UCSD-AML1 (cell line): ENCODE measurements around the gene POLR2E.
A peak's percentile ranks its signal among the peaks of the same experiment; 100 is the strongest.

Experiments
- DNase-seq: peaks from one replicate; lab custom pipeline; 2025; ENCODE audit not compliant: unreplicated experiment; lab: John Stamatoyannopoulos, UW

Gene POLR2E

DNA sequence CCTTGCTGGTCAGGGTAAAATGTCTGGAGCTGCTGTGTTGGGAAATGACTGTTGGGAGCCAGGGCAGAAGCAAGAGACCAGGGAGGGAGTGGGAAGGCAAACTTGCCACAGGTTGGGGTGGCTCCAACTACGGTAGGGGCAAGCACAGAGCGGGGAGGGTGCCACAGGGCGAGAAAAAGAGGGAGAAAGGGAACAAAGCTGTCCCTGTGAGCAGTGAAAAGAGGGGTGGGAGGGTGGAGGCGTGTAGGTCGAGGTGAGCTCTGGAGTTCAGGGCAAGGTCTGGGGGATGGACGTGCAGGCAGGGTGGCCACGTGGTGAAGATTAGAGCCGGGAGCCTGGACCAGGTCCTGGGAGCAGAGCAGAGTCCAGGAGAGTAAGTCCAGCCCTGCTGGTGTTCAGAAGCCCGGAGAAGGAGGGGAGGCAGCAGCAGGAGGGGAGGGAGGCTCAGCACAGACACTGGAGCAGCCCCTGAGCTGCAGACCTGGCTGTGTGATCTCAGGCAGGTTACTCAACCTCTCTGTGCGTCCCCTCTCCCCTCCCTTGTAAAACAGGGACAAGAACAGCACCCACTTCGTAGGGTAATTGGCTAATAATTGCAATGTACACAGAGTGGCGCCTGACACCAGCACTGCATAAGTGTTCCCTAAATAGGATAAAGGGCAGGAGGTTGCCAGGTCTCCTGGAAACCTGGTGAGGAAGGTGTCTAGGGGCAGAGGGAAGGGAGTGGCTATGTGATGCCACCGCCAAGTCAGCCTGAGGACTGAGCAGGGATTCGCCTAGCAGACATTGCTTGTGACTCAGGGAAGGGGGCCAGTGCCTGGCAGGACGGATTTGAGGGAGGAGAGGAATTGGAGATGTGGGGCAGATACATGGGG is 3.2 kb upstream of the POLR2E start:
- no peak for DNase-seq

DNA sequence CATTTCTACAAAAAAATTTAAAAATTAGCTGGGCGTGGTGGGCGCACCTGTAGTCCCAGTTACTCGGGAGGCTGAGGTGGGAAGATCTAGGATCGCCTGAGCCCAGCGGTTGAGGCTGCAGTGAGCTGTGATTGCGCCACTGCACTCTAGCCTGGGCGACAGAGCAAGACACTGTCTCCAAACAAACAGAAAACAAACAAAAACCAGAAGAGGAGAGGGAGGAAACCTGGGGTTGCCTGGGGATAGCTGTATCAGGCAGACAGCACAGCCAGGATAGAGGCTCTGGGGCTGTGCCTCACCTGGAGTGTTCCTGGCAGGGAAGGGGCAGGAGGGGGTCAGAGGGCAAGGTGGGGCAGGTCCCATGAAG is 2.6 kb upstream of the POLR2E start:
- DNase-seq, result no peak

DNA sequence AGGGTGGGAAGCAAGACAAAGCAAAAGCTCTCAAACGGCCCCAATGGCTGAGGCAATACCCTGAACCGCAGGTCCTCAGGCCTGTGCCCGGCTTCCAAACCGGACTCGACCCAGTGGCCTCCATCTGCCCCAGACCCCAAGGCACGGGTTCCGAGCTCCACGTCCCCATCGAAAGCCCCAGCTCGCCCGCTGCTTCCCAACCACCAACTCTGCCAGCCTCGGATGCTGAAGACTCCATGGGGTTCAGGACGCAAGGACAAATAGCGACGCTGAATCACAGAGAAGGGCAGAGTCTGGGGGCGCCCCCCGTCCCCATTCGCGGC is 559 bp downstream of the POLR2E start:
- no peak for DNase-seq

DNA sequence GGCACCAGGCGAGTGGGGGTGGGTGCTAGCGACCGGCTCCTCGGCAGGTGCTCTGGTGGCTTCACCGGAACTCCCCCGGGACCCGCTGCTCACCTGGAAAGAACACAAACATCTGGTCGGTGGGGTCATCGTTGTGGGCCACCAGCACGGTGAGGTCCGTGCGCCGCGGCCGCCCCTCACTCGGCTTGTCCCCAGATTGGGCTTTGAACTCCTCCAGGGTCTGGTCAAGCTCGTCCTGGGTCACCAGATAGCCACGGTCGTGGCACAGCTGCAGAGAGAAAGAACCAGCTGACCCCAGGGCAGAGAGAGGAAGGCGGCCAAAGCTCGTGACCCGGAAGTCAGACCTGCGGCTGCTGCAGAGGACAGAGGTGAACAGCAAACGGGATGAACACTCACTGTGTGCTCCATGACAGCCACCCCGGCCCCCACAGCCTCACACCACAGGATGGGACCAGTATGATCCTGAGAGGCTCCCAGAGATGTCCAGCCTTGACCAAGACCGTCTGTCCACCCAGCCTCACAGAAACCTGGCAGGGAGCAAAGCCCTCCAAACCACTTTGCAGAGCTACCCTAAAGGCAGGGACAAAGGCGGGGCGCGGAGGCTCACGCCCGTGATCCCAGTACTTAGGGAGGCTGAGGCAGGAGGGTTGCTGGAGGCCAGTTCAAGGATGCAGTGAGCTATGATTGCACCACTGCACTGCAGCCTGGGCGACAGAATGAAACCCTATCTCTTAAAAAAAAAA is 1.2 kb downstream of the POLR2E start:
- no peak for DNase-seq

DNA sequence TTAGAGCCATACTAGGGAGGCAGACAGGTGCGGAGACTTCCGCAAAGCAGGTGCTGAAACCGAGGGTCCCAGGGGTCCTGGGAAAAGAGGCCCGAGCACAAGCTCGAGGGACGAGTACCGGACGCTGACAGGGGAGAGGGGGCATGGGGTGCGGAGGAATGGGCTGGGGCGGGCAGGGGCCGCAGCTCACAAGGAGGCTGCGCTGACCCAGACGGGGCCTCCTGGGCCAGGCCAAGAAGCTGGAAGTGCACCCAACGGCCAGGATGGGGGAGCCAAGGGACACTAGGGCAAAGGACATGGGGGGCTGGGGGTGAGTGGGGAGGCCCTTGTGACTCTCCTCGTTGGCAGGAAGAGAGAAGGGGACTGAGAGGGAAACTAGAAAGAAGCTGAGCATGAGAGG is 1.8 kb downstream of the POLR2E start:
- no peak for DNase-seq

DNA sequence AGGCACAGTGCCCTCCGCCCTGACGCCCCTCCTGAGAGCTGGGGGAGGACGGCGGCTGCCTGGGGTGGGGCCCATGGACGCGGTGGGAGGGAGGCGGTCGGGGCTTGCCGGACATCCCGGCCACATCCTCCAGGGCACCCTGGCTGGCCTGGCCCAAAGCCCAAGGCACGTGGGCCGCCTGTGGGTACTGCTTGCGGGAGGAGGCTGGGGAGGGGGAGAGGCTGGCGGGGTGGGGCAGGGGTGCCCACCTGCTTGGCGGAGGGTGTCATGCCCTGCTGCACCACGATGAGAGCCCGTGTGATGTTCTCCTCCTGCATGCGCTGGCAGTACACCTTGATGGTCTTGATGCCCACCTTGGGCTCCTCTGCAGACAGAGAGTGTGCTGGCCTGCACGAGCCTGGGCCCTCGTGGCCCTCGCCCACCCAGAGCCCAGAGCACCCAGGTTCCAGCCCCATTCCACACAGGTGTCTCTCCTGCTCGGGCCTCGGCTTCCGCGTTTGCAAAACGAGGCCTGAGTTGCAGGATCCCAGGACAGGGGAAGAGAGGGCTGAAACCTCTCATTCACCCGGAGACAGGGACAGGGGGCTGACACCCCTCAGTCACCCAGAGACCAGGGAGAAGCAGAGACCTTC is 3.5 kb downstream of the POLR2E start:
- no peak for DNase-seq

DNA sequence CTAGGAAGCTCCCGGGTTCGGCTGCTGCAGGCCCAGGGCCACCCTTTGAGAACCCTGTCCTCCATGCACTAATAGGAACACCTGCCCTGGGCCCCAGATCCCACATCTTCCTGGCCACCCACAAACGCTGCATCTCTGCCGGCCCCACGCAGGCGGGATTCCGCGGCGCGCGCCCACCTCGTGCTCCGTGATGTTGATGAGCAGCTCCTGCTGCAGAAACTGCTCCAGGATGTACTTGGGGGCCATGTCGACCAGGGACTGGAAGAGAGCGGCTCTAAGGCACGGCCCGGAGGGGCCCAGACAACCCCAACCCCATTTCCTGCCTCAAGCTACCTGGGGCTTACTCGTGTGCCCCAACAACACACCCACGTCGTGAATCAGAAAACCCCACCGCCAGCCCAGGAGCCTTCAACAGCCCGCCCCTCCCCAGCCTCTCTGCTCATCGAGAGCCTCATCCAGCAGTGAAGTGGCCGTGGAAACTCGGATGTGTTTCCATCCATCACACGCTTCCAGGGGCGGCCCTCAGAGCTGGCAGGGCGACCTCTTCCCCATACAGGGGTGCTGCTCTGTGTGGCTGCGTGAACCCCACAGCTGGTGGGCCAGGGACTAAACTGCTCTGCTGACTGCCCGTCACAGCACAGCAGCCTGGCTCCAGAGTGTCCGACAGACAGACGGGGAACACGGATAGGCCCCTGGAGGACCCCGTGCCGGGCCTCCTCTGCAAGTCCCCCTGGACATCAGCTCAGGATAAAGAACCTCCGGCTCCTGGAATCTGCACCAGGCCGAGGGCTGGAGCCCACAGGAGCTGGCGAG is 4.2 kb downstream of the POLR2E start:
- no peak for DNase-seq

DNA sequence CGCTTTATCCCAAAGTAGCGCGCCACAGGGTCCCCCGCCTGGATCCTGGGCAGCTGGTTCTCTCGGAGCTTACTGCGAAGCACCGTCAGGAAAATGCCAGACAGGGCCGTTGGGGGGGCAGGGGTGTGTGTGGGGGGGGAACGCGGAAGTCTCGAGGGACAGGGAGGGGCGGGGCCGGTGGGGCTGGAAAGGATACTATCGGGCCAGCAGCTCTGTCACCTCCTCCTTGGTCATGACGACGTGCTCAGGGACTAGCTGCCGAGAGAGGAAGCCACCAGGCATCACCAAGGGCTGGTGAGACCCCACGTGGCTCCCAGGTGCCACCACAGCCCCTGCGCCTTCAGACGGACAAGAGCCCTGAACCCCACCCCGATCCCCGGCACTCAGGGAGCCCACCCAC is 5.3 kb downstream of the POLR2E start:
- DNase-seq, result no peak

DNA sequence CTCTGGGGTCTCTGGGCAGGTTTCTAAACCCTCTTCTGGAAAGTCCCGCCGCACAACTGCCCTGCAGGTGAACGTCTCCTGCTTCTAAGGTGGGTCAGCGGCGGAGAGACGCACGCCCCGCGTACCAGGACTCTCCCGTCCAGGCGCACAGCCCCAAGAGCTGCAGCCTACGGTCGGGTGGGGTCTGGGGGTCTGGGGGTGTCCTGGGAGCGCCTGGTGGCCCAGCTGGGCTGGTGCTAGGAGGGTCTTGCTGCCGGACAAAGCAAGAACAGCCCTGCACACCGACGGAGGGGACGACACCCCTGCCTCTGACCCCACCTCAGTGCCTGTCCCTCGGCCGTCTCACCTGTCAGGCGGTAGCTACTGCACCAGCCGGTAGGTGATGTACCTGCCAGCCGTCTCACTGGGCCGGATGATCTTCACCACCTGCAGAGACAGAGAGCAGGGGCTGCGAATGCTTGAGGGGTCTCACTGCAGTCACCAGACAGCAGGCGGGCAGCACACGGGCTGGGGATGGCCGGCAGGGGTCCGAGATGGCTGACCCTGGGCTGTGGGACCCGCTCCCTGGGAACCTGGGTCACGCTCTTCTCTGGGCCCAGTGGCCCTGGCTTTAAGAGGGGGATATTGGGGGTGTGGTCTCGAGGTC is 5.9 kb downstream of the POLR2E start:
- no peak for DNase-seq

DNA sequence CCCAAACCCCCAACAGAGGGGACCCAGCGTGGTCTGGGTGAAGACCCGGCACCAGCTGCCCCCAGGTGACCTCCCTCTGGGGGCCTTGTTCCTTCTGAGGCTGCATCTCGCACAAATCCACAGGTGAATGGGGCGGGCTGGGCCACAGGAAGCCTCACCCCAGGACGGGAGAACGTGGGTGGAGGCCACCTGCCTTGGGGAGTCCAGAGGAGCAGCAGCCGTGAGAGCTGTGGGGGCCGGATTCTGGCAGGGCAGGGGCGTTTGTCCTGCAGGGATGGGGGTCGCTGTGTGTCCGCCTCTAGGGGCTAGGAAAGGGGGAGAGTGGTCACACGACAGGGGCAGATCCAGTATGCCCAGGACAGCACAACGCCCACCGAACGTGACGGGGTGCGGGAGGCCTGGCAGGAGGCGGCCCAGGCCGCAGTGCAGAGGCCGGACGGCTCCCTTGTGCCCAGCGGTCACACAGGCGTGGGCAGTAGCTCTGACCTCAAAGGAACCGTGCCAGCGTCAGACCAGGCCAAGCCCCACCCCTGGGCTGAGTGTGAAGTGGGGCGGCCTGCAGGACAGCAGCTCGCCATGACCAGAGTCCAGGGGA is 6.7 kb downstream of the POLR2E start:
- DNase-seq, result no peak

DNA sequence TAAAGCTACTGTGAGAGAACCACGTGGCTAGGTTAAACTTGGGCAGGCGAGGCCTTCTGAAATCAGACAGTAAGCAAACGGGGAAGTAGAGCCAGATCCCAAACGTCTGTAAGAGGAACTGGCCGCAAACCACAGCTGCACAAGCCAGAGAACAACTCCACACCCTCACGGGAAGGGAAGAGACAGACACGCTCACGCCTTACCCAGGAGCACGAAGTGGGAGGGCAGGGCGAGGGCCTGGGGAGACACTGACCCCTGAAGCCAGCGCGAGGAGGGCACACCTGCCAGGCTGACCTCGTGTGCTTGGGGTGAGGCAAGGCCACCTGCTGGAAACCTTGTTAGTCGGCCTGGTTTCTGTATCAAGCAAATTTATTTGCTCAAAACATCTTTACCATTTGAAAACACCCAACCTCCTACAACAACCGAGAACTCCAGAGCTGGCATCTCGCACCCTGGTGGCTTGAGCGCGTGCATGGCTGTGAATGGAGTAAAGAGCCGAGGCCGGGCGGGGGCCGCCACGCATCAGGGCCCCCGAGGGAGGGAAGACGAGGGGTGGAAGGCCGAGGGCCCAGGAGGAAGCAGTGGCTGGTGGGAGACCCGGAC is 7.3 kb downstream of the POLR2E start:
- peak; percentile 82 for DNase-seq

DNA sequence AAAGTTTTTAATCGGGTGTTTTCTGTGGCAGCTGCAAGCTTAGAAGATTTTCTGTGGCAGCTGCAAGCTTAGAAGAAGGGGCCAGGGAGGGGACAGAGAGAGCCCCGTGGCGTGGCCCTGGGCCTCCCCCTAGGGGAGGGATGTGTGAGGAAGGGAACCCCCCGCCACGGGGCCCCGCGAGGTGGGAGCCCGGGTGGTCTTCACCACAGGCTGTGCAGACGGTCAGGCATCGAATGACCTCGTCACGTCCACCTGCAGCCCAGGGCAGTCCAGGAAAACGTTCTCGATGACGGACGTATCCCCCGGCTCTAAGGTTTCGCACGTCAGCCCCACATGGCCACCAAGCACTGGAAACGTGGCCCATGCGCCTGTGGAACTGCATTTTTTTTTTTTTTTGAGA is 8.6 kb downstream of the POLR2E start:
- no peak for DNase-seq

DNA sequence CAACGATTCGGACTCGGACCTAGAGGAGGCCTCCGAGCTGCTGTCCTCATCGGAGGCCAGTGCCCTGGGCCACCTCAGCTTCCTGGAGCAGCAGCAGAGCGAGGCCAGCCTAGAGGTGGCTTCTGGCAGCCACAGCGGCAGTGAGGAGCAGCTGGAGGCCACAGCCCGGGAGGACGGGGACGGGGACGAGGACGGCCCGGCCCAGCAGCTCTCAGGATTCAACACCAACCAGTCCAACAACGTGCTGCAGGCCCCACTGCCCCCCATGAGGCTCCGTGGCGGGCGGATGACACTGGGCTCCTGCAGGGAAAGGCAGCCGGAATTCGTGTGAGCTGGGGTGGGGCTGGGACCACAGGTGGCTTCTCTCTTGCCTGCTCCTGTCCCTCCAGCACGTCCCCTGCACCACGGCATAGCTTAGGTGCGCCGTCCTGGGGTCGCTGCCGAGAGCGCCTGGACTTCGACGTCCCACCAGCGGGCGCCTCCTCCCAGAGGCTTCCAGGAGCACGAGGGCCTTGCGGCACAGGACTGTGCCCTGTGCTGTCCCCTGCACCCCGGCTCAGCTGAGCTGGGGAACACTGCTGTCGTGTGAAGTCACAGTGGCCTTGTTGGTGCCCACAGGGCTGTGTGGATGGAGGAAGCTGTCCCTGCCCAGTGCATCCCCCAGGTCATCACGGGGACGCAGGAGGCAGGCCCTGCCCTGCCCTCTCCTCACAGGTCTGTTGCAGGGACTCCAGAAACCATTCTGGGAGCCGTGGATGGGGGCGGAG is 9.3 kb downstream of the POLR2E start:
- no peak for DNase-seq

DNA sequence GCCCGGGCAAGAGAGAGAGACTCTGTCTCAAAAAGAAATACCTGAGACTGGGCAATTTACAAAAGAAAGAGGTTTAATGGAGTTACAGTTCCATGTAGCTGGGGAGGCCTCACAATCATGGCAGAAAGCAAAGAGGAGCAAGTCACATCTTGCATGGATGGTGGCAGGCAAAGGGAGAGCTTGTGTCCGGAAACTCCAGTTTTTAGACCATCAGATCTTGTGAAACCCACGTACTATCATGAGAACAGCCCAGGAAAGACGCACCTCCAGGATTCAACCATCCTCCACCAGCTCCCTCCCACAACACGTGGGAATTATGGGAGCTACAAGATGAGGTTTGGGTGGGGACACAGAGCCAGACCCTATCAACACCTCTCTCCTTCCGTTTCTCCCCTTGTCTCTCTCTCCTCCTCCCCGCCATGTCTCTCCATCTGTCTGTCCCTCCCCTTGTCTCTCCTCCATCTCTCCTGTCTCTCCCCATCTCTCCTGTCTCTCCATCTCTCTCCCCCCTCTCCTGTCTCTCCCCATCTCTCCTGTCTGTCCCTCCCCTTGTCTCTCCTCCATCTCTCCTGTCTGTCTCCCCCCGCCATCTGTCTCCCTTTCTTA is 10.0 kb downstream of the POLR2E start:
- no peak for DNase-seq

DNA sequence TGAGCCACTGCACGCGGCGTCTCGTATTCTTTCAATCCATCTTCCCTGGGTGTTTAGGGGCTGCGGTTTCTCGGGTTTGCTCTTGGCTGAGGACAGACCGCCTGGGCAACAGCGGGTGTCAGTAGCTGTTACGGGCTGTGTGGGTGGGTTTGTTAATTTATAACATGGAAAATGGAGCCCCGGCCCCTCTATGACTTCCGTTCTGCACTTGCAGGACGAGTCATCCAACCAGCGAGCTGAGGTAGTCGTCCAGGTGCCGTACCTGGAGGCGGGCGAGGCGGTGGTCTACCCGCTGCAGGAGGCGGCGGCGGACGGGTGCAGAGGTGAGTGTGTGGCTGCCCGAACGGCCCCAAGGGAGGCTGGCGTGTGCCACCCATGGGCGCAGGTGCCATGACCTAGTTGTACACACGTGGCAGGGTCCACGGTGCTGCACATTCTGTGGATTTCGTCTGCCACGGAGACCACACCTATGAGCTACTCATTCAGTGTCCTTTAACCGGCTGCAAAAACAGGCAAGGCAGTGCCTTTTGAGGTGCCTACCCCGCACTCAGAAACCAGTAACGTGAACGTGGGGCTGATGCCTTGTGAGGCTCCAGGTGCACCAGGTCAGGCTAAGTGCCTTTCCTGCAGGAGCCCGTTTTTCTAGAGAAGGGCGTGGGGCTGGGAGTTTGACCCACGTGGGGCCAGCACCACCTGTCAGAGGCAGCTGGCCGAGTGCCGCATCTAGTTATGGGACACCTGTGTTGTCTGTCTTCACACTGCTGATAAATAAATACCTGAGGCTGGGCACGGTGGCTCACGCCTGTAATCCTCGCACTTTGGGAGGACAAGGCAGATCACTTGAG is 10.9 kb downstream of the POLR2E start:
- no peak for DNase-seq

DNA sequence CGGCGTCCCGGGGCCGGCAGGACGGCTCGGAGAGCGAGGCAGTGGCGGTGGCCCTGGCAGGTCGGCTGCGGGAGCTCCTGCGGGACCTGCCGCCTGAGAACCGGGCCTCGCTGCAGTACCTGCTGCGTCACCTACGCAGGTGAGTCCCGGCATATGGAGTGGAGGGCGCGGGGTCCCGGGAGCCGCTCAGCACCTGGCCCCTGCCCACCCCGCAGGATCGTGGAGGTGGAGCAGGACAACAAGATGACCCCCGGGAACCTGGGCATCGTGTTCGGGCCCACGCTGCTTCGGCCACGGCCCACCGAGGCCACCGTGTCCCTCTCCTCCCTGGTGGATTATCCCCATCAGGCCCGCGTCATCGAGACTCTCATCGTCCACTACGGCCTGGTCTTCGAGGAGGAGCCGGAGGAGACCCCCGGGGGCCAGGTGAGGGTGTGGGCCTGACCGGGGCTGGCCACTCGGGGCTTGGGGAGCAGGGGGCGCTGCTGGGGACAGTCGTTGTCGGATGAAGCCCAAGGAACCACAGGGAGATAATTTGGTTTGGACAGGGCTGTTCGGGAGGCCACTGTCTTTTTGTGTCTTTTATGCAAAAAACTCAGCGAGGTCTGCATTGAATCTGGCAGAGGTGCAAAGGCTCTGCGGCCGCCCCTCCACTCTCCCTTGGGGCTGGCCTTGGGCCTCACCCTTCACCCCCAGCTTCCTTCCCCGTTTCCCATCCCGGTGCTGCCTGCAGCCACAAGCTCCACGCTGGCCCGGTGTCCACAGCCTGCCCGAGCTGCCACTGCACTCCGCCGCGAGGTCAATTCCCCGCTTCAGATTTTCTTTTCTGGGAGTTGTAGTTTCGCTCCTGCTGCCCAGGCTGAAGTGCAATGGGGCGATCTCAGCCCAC is 12.0 kb downstream of the POLR2E start:
- DNase-seq, result no peak
